ENCODE measurements around the gene OR5AS1.
"Not testable (repeated sequence)": the region's sequence is repeated elsewhere in the genome, so short reads cannot be mapped to it uniquely, and the experiment has no call there.

The OR5AS1 gene

DNA sequence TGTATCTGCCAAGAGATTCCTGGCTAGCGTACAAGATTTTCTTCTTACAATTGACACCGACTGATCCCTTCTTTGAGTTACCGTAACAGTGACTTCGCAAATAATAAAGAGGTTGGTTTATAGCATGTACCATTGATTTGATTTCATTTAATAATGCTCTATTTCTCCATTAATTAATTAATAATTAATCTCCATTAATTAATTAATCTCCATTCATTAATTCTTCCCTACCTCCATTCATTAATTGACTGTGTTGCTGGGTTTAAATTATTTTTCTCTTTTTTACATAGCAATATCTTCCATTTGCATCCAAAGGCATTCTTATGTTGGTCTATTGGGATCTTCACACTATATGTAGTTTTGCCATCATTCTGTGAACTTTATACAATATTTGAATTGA, 21.0 kb downstream of the OR5AS1 start:
- DNase-seq (ENCODE audit: low spot score), result no peak
- H3K27ac ChIP-seq (ENCODE audit: poor library complexity, severe bottlenecking), result no peak overlapping the region
- H3K4me3 ChIP-seq (ENCODE audit: severe bottlenecking), result no peak overlapping the region
- no peaks in the 10 kb centered on the region for H3K36me3 ChIP-seq (ENCODE audit: low read depth)
- no peaks in the 10 kb centered on the region for H3K27me3 ChIP-seq (ENCODE audit: insufficient read depth, poor library complexity, severe bottlenecking)
- no peaks in the 10 kb centered on the region for H3K4me1 ChIP-seq (ENCODE audit: insufficient read depth, poor library complexity, severe bottlenecking)
- H3K9me3 ChIP-seq (ENCODE audit: severe bottlenecking), result no peaks in the 10 kb centered on the region
- no peak for ATAC-seq (ENCODE audit: low read depth)
- TF ChIP-seq, protein P1, sequence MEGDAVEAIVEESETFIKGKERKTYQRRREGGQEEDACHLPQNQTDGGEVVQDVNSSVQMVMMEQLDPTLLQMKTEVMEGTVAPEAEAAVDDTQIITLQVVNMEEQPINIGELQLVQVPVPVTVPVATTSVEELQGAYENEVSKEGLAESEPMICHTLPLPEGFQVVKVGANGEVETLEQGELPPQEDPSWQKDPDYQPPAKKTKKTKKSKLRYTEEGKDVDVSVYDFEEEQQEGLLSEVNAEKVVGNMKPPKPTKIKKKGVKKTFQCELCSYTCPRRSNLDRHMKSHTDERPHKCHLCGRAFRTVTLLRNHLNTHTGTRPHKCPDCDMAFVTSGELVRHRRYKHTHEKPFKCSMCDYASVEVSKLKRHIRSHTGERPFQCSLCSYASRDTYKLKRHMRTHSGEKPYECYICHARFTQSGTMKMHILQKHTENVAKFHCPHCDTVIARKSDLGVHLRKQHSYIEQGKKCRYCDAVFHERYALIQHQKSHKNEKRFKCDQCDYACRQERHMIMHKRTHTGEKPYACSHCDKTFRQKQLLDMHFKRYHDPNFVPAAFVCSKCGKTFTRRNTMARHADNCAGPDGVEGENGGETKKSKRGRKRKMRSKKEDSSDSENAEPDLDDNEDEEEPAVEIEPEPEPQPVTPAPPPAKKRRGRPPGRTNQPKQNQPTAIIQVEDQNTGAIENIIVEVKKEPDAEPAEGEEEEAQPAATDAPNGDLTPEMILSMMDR (IDR thresholded peaks at IDR 0.05; ENCODE audit: poor library complexity, severe bottlenecking), result no peak

DNA sequence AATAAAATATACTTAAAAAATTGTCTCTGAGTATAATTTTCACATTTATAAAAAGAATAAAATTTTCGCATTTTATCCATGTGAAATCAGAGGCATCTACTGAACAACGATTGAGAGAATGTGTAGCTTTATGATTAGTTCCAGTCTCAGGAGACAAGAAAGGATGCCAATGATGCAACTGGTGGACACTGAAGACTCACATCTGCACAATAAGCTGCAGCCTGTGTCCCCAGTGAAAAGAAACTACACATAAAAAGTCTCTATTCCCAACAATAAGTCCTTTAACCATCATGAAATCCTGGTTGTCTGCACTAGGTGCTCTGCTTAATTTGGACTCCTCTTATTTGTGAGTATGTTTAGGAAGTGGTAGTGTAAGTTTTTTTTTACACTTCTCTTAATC, 22.0 kb downstream of the OR5AS1 start:
- Histone ChIP-seq H3K4me1 (ENCODE audit: insufficient read depth, poor library complexity, severe bottlenecking) (no peaks in the 10 kb centered on the region), H3K27me3 (ENCODE audit: insufficient read depth, poor library complexity, severe bottlenecking) (no peaks in the 10 kb centered on the region), H3K27ac (ENCODE audit: poor library complexity, severe bottlenecking) (no peak overlapping the region), H3K36me3 (ENCODE audit: low read depth) (no peaks in the 10 kb centered on the region), H3K9me3 (ENCODE audit: severe bottlenecking) (no peaks in the 10 kb centered on the region), H3K4me3 (ENCODE audit: severe bottlenecking) (no peak overlapping the region)
- no peak for DNase-seq (ENCODE audit: low spot score)
- ATAC-seq (ENCODE audit: low read depth), result no peak
- TF ChIP-seq, protein P1 (IDR thresholded peaks at IDR 0.05; ENCODE audit: poor library complexity, severe bottlenecking), result no peak

DNA sequence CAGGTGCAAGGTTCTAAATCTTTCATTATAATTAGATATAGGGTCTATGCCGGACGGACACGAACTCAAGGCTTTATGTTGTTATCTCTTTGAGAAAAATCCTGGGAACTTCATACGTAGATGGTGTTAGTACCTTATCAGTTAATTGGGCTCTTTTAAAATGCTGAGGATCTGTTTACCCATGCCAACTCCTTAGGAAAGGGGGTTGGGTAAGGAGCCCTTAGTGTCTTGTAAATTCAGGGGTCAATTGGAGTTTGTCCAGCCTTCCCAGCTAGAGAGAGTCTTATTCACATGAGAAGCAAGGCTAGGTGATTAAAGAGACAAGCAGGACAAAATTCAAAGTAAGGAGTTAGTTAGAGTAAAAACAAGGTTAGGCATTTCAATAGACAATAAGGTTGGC, 28.9 kb downstream of the OR5AS1 start:
- H3K4me1 ChIP-seq (ENCODE audit: insufficient read depth, poor library complexity, severe bottlenecking); H3K27me3 ChIP-seq (ENCODE audit: insufficient read depth, poor library complexity, severe bottlenecking); ATAC-seq (ENCODE audit: low read depth); H3K9me3 ChIP-seq (ENCODE audit: severe bottlenecking); H3K4me3 ChIP-seq (ENCODE audit: severe bottlenecking); H3K36me3 ChIP-seq (ENCODE audit: low read depth); DNase-seq (ENCODE audit: low spot score); H3K27ac ChIP-seq (ENCODE audit: poor library complexity, severe bottlenecking): not testable (repeated sequence)

GRCh38 chr11:56057661-56058237, 30.3 kb downstream of the OR5AS1 start:
- ATAC-seq (ENCODE audit: low read depth); H3K36me3 ChIP-seq (ENCODE audit: low read depth); H3K27me3 ChIP-seq (ENCODE audit: insufficient read depth, poor library complexity, severe bottlenecking); DNase-seq (ENCODE audit: low spot score); H3K27ac ChIP-seq (ENCODE audit: poor library complexity, severe bottlenecking); H3K4me1 ChIP-seq (ENCODE audit: insufficient read depth, poor library complexity, severe bottlenecking); H3K4me3 ChIP-seq (ENCODE audit: severe bottlenecking); H3K9me3 ChIP-seq (ENCODE audit: severe bottlenecking): not testable (repeated sequence)

GRCh38 chr11:56058260-56058780, 30.9 kb downstream of the OR5AS1 start:
- not testable (repeated sequence) for DNase-seq (ENCODE audit: low spot score); H3K27ac ChIP-seq (ENCODE audit: poor library complexity, severe bottlenecking); H3K36me3 ChIP-seq (ENCODE audit: low read depth); H3K27me3 ChIP-seq (ENCODE audit: insufficient read depth, poor library complexity, severe bottlenecking); H3K4me1 ChIP-seq (ENCODE audit: insufficient read depth, poor library complexity, severe bottlenecking); ATAC-seq (ENCODE audit: low read depth); H3K9me3 ChIP-seq (ENCODE audit: severe bottlenecking); H3K4me3 ChIP-seq (ENCODE audit: severe bottlenecking)

DNA sequence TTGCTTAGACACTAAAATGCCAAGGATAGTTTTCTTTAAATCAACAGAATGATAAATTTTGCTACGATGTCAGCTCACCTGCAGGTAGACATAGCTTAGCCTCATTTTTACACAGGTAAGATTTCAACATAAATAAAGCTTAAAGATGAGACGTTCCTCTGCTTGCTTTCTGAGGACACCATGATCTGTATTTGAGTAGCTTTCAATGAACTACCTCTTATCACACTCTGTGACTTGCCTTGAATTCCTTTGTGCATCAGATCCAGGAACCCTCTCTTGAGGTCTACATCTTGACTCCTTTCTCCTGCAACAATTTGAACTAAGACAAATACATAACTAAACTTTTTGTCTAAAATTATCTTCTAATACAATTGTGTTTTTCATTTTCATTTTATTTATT, 39.5 kb downstream of the OR5AS1 start:
- no peaks in the 10 kb centered on the region for H3K36me3 ChIP-seq (ENCODE audit: low read depth)
- no peaks in the 10 kb centered on the region for H3K4me1 ChIP-seq (ENCODE audit: insufficient read depth, poor library complexity, severe bottlenecking)
- H3K4me3 ChIP-seq (ENCODE audit: severe bottlenecking), result no peak overlapping the region
- TF ChIP-seq, protein P1 (IDR thresholded peaks at IDR 0.05; ENCODE audit: poor library complexity, severe bottlenecking), result no peak
- H3K9me3 ChIP-seq (ENCODE audit: severe bottlenecking), result no peaks in the 10 kb centered on the region
- no peak overlapping the region for H3K27ac ChIP-seq (ENCODE audit: poor library complexity, severe bottlenecking)
- no peaks in the 10 kb centered on the region for H3K27me3 ChIP-seq (ENCODE audit: insufficient read depth, poor library complexity, severe bottlenecking)
- ATAC-seq (ENCODE audit: low read depth) (no peak), DNase-seq (ENCODE audit: low spot score) (no peak)

All from RWPE2 (cell line).